Nephron progenitor cell (in vitro differentiated cells): Measurements from ENCODE around the gene GNL1.

Experiments used
- DNase-seq: peaks from one replicate; pipeline ENCODE4 v3.0.0; 2021
- H3K27ac Mint-ChIP-seq: 2 replicates; pipeline ENCODE4 v1.8.0; 2021; ENCODE audit warnings: mild to moderate bottlenecking, moderate library complexity, mixed read lengths
- H3K27me3 Mint-ChIP-seq: 2 replicates; pipeline ENCODE4 v1.8.0; 2021; ENCODE audit warnings: mild to moderate bottlenecking, low read depth, mixed read lengths; ENCODE audit not compliant: poor library complexity
- H3K36me3 Mint-ChIP-seq: 2 replicates; pipeline ENCODE4 v1.8.0; 2021; ENCODE audit warnings: low read depth, mixed read lengths
- H3K4me1 Mint-ChIP-seq: 2 replicates; pipeline ENCODE4 v1.8.0; 2021; ENCODE audit warnings: mixed read lengths
- H3K4me3 Mint-ChIP-seq: 2 replicates; pipeline ENCODE4 v1.8.0; 2021; ENCODE audit warnings: mild to moderate bottlenecking, moderate library complexity, mixed read lengths
- H3K9me3 Mint-ChIP-seq: 2 replicates; pipeline ENCODE4 v1.8.0; 2021; ENCODE audit warnings: mild to moderate bottlenecking, moderate library complexity, mixed read lengths
- TF ChIP-seq, protein P1 (sequence below): fragments of 200-600 bp; sonication (generic); IDR thresholded peaks from 2 replicates; pipeline ENCODE4 v1.5.0; 2021; ENCODE audit warnings: antibody characterized with exemption

GNL1 gene

DNA sequence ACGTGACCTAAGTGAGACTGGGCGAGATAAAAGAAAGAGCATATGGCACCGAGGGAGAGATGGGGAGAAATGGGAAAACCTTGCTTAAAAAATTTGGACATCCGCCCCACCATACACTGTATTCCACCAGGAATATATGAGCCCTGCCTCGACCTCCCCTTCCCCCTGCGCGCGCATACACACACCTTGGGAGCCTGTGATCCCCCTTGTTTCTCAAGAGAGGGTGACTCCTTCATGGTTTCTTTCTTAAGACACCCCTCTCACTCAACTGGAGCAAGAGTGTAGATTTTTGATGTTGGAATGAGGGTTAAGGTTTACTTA, 15.4 kb upstream of the GNL1 start:
- Mint-ChIP-seq H3K4me1 (peaks cover 46% of the 10 kb centered on the region), H3K27ac (peak overlapping the region; percentile 90), H3K4me3 (peak overlapping the region; percentile 95), H3K9me3 (no peaks in the 10 kb centered on the region), H3K36me3 (peaks cover 4% of the 10 kb centered on the region), H3K27me3 (peaks cover 16% of the 10 kb centered on the region)
- TF ChIP-seq, protein P1, sequence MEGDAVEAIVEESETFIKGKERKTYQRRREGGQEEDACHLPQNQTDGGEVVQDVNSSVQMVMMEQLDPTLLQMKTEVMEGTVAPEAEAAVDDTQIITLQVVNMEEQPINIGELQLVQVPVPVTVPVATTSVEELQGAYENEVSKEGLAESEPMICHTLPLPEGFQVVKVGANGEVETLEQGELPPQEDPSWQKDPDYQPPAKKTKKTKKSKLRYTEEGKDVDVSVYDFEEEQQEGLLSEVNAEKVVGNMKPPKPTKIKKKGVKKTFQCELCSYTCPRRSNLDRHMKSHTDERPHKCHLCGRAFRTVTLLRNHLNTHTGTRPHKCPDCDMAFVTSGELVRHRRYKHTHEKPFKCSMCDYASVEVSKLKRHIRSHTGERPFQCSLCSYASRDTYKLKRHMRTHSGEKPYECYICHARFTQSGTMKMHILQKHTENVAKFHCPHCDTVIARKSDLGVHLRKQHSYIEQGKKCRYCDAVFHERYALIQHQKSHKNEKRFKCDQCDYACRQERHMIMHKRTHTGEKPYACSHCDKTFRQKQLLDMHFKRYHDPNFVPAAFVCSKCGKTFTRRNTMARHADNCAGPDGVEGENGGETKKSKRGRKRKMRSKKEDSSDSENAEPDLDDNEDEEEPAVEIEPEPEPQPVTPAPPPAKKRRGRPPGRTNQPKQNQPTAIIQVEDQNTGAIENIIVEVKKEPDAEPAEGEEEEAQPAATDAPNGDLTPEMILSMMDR, result no peak
- DNase-seq, result no peak

DNA sequence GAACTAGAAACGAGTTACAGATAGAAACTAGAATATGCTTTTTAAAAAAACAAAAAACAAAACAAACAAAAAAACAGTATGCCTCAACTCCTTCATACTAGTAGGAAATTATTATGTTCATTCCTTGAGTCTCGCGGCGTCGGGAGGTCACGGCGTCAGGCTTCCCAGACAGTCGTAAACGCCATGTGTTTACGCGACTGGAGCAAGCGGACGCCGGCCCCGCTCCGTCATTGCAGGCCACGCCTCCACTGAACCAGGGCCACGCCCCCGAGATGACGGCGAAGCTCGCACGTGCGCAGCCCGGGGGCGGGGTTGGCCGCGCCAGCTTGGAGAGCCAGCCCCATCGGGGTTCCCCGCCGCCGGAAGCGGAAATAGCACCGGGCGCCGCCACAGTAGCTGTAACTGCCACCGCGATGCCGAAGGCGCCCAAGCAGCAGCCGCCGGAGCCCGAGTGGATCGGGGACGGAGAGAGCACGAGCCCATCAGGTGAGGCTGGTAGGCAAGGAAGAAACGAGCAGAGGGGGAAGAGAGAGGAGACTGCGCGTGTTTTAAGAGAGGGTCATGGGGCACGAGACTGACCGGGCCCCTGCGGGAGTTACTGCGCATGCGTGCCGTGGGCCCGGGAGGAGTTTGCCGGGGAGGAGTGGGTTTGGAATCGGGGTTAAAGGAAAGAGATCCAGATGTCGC, 14.9 kb upstream of the GNL1 start, which contains the start of gene ABCF1:
ABCF1 (plus strand) TSS at position 368 of the 687 bp plus-strand sequence; CDS start at position 414, 46 bp downstream.
- TF ChIP-seq, protein P1, result no peak
- peak; percentile 100 for DNase-seq
- Mint-ChIP-seq H3K4me1 (peaks cover 46% of the 10 kb centered on the region), H3K9me3 (no peaks in the 10 kb centered on the region), H3K27me3 (peaks cover 16% of the 10 kb centered on the region), H3K27ac (peak within 1 kb of the TSS; percentile 90), H3K36me3 (no peaks in the 10 kb centered on the region), H3K4me3 (peak within 1 kb of the TSS; percentile 95)

DNA sequence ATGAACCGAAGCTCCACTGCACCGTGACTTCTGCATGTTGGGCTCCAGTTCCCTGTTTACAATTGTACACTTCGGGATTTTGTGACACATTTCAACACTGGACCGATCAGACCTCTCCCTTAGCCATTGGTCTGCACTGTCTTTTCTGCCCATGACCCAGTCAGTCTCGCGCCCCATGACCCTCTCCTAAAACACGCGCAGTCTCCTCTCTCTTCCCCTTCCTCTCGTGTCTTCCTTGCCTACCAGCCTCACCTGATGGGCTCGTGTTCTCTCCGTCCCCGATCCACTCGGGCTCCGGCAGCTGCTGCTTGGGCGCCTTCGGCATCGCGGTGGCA, 14.4 kb upstream of the GNL1 start:
- peak overlapping the region; percentile 95 for H3K4me3 Mint-ChIP-seq
- peaks cover 46% of the 10 kb centered on the region for H3K4me1 Mint-ChIP-seq
- DNase-seq, result no peak
- H3K9me3 Mint-ChIP-seq, result no peaks in the 10 kb centered on the region
- TF ChIP-seq, protein P1, result no peak
- H3K27me3 Mint-ChIP-seq, result peaks cover 16% of the 10 kb centered on the region
- peaks cover 2% of the 10 kb centered on the region for H3K36me3 Mint-ChIP-seq
- peak overlapping the region; percentile 30 for H3K27ac Mint-ChIP-seq

DNA sequence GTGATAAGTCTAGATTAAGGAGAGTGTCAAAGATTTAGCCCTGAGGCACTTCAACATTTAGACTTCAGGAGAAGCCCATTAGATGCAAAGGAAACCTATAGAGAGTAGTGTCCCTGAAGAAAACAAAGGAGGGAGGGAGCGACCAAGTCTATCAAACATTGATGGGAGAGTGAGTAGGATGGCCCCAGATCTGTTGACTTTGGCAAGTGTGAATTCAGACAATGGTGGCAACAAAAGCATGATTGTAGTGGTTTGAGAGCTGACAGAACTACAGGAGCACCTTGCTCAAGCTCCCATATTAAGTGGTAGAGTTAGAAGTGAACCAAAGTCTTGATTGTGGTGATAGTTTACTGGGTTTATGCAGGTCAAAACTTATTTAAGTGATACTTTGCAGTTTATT, 14.0 kb upstream of the GNL1 start:
- Mint-ChIP-seq H3K4me1 (peaks cover 46% of the 10 kb centered on the region), H3K9me3 (no peaks in the 10 kb centered on the region), H3K27me3 (peaks cover 16% of the 10 kb centered on the region), H3K36me3 (peaks cover 6% of the 10 kb centered on the region), H3K27ac (no peak overlapping the region), H3K4me3 (peak overlapping the region; percentile 95)
- DNase-seq, result no peak
- TF ChIP-seq, protein P1, result no peak

DNA sequence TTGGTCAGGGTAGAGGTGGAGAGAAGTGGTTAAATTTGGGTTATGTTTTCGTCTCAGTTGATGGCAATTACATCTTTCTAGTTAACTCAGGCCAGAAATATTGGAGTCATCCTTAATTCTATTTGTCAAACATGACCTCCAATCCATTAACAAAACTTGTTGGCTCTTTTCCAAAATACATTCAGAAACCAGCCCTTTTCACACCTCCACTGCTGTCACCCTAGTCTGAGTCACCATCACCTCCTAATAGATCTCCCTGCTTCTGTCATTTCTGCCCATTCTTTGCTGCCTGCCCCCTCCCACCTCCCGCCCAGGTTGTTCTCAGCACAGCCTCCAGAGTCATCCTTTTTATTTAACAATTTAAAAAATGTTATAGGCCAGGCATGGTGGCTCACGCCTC, 12.0 kb upstream of the GNL1 start:
- TF ChIP-seq, protein P1, result no peak
- peaks cover 17% of the 10 kb centered on the region for H3K36me3 Mint-ChIP-seq
- peaks cover 16% of the 10 kb centered on the region for H3K27me3 Mint-ChIP-seq
- peaks cover 39% of the 10 kb centered on the region for H3K4me1 Mint-ChIP-seq
- DNase-seq, result no peak
- H3K27ac Mint-ChIP-seq, result no peak overlapping the region
- no peak overlapping the region for H3K4me3 Mint-ChIP-seq
- H3K9me3 Mint-ChIP-seq, result no peaks in the 10 kb centered on the region

DNA sequence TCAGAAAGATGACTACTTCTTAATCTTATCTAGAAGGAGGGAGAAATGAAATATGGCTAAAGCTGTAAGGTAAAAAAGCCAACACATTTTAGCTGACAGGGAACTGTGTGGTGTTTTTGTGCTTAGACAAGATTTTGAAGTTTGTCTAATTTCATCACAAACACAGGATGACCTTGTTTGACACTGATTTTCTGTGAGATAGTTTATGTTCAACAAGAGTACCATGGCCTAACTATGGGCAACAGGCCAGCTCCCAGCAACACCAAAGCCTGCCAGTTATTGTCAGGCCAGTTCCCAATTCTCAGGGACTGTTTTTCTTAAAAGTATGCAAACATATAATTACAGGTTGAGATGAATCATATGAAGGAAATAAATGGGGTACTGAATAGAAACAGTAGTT, 9.5 kb upstream of the GNL1 start:
- no peak overlapping the region for H3K4me3 Mint-ChIP-seq
- TF ChIP-seq, protein P1, result no peak
- H3K9me3 Mint-ChIP-seq, result no peaks in the 10 kb centered on the region
- no peak overlapping the region for H3K27ac Mint-ChIP-seq
- peaks cover 39% of the 10 kb centered on the region for H3K36me3 Mint-ChIP-seq
- H3K27me3 Mint-ChIP-seq, result peaks cover 14% of the 10 kb centered on the region
- DNase-seq, result no peak
- peaks cover 14% of the 10 kb centered on the region for H3K4me1 Mint-ChIP-seq
